Psoas muscle (tissue), 8 donors: ENCODE data around the gene HECTD1. TPM values are rescaled to one million over a fixed set of nuclear protein-coding genes. Genes with fewer than 3 reads are reported as not detected.
A peak's percentile ranks its signal among the peaks of the same experiment; 100 is the strongest.
"Not testable (repeated sequence)": the region's sequence is repeated elsewhere in the genome, so short reads cannot be mapped to it uniquely, and the experiment has no call there.

Experiments used
- ATAC-seq, 4 donors: fragments of 200-7000 bp; cut with Tn5 transposase; one replicate each; pipeline ENCODE4 v1.9.1; 2020; ENCODE audit warnings: moderate library complexity in 3 of 4, mild to moderate bottlenecking in 2 of 4
- DNase-seq, 2 donors: peaks; one replicate each; pipeline ENCODE4 v3.0.0-alpha.2; 2020
- H3K27ac ChIP-seq: fragments of 200-600 bp; one replicate; pipeline ENCODE4 v1.8.0; 2022
- H3K27me3 ChIP-seq, 3 donors: fragments of 200-600 bp in 1 of 3; one replicate each; pipeline versions ENCODE4 v1.6.1 to v1.8.0; 2013 to 2022; ENCODE audit warnings: low read length in 2 of 3, mild to moderate bottlenecking in 2 of 3, moderate library complexity in 1 of 3; ENCODE audit not compliant: insufficient read depth in 3 of 3
- H3K36me3 ChIP-seq, 2 donors: fragments of 200-600 bp in 1 of 2; one replicate each; pipeline versions ENCODE4 v1.6.1 to v1.8.0; 2013 to 2022; ENCODE audit warnings: low read depth in 1 of 2, mild to moderate bottlenecking in 1 of 2, moderate library complexity in 1 of 2; ENCODE audit not compliant: insufficient read depth in 1 of 2
- H3K4me1 ChIP-seq: fragments of 200-600 bp; one replicate; pipeline ENCODE4 v1.8.0; 2022
- H3K4me3 ChIP-seq: fragments of 200-600 bp; one replicate; pipeline ENCODE4 v1.8.0; 2022; ENCODE audit warnings: mild to moderate bottlenecking
- H3K9me3 ChIP-seq: fragments of 200-600 bp; one replicate; pipeline ENCODE4 v1.8.0; 2022
- WGBS, 3 donors: extraction: QIAGEN DNeasy Blood & Tissue Kit; methylation state at CpG; one replicate each; pipeline versions ENCODE4 v1.1.6 to v1.1.7; 2013; 5-methylcytosine and 5-hydroxymethylcytosine counted together
- intact Hi-C, 2 donors: fragments of 100-400 bp; cut with DNase I; formaldehyde crosslinking; loops; one replicate each; pipeline versions ENCODE4 v1.11.0 to v1.14.2; 2022
- polyA plus RNA-seq, 3 donors: library from polyadenylated mRNA; stranded (reverse); fragments of 200-250 nt; gene quantifications; one replicate each; pipeline ENCODE4 v1.2.3, GENCODE V29; 2013
- total RNA-seq, 4 donors: library from RNA; stranded (reverse); fragmentation: NEBNext Ultra II Directional in 2 of 4; extraction: Animal tissue kit (Norgen Biotek cat#: 25700) in 2 of 4; gene quantifications; one replicate each; pipeline versions ENCODE4 v1.2.1 to v1.2.4, GENCODE V29; 2021 to 2023
- TF ChIP-seq, protein P1 (sequence below): fragments of 200-600 bp; IDR thresholded peaks from one replicate; pipeline ENCODE4 v1.8.0; 2022; ENCODE audit warnings: antibody characterized with exemption
- donor health status: healthy with polysubstance abuse.
- donor health status: DM: no; HTN: no; CAD: no; lungs with moderate emphysema.
- donor health status: Bipolar disorder and iron deficiency.
- donor health status: healthy.
- donor health status: DM: yes; HTN: yes; CAD: no.
- donor health status: DM: no; HTN: no; CAD: no.
- donor health status: DM: no; HTN: no; CAD: no.
- donor health status: DM: yes; HTN: yes; CAD: no.

HECTD1 gene
- total and polyA plus RNA-seq, 7 donors = 151 to 405 (median 217) TPM

DNA sequence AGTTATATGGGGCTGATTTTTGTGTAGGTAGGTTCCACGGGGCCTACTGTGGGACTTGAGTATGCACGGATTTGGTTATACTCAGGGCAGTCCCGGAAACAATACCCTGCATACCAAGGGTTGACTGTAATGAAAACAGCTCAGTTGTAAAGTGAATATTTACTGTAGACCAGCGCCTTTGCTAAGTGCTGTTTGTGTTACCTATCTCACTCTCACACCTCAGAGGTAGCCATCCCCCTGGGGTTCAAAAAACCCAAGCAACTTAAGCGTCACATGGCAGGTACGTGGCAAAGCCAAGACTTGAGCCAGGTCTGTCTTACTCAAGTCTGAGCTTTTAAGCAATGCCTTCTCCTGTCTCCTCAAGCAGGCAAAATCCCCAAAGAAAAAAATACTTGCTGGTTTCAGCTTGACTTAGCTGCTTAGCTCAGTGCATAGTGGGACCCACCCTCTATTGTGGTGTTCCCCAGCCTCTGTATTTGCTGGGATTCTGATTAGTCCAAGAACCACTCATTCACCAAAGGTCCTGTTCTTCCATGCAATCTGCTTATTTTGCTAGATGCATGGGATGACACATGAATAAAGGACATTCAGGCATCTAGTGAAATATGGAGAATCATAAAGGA, 147.2 kb downstream of the HECTD1 start:
- Histone ChIP-seq H3K4me3 (no peak overlapping the region), H3K27ac (peak overlapping the region; percentile 83), H3K9me3 (no peaks in the 10 kb centered on the region), H3K36me3 (no peaks in the 10 kb centered on the region), H3K27me3 (no peaks in the 10 kb centered on the region), H3K4me1 (peaks cover 50% of the 10 kb centered on the region)
- 84 to 89% (median 86%) methylated on average over 6 of the region's 6 CpGs for WGBS, 3 donors
- TF ChIP-seq, protein P1, sequence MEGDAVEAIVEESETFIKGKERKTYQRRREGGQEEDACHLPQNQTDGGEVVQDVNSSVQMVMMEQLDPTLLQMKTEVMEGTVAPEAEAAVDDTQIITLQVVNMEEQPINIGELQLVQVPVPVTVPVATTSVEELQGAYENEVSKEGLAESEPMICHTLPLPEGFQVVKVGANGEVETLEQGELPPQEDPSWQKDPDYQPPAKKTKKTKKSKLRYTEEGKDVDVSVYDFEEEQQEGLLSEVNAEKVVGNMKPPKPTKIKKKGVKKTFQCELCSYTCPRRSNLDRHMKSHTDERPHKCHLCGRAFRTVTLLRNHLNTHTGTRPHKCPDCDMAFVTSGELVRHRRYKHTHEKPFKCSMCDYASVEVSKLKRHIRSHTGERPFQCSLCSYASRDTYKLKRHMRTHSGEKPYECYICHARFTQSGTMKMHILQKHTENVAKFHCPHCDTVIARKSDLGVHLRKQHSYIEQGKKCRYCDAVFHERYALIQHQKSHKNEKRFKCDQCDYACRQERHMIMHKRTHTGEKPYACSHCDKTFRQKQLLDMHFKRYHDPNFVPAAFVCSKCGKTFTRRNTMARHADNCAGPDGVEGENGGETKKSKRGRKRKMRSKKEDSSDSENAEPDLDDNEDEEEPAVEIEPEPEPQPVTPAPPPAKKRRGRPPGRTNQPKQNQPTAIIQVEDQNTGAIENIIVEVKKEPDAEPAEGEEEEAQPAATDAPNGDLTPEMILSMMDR = no peak
- DNase-seq (no peak), ATAC-seq (peak in 1 of 4 donors; percentile 17)
- intact Hi-C loops = no loop called here

DNA sequence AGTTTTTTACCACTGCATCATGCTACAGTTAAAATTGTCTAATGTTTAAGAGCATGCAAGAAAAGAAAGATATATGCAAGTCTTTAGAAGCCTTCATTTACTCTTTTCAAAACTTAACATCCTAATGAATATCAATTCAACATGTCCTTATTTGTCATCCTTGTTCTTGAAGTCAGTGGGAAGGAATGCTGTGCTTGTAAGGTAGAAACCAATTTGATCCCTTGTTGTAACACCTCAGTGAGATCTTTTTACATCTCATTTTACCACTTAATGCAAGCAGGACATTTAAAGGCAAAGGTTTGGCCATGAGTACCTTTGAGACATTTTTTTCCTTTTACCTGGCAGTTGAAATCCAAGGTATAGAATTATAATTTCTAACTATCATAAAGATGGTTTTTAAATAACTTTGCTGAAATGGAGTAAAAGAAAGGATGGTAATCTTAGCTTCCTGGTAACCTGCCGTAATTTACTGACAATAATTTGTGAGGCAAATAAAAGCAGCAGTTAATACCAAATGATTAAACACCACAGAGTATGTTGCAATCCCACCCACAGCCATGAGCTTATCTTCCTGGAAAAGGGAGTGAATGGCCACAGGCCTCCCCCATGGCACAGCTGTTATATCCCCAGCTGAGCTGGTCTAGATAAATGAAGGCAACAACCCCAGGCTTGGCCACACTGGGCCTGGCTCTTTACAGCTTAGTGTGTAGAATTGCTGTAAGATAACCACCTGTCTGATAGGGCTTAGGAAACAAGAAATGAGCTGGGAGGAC, 148.3 kb downstream of the HECTD1 start:
- no peak overlapping the region for H3K4me3 ChIP-seq
- TF ChIP-seq, protein P1 = no peak
- H3K27ac ChIP-seq = peak overlapping the region; percentile 83
- H3K9me3 ChIP-seq = no peaks in the 10 kb centered on the region
- DNase-seq = peak; percentile 51 to 67
- peak; percentile 84 to 94 (median 92) for ATAC-seq
- no peaks in the 10 kb centered on the region for H3K36me3 ChIP-seq
- no peaks in the 10 kb centered on the region for H3K27me3 ChIP-seq
- intact Hi-C loops = loop anchor here in 1 of 2 donors (2.0 kb wide), 1 partner anchor 33 kb away; the partner anchor contains the start of gene STRN3
- WGBS, 3 donors = 22 to 47% (median 23%) methylated on average over 1 of the region's 1 CpG
- peaks cover 54% of the 10 kb centered on the region for H3K4me1 ChIP-seq

DNA sequence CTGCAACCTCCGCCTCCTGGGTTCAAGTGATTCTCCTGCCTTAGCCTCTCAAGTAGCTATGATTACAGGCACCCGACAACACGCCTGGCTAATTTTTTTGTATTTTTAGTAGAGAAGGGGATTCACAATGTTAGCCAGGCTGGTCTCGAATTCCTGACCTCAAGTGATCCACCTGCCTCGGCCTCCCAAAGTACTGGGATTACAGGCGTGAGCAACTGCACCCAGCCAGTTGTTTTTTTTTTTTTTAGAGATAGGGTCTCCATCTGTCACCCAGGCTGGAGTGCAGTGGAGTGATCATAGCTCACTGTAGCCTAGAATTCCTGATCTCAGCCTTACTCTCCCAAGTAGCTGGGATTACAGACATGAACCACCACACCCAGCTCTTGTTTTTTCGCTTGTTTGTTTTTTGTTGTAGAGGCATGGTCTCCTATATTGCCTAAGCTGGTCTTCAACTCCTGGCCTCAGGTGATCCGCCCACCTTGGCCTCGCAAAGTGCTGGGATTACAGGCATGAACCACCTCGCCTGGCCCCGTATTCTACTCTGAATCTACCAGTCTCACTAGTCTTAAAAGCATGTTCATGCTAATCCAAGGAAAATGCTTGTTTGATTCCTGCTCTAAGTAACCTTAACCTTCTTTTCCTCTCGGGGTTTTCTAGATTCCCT, 149.8 kb downstream of the HECTD1 start:
- Histone ChIP-seq H3K27ac (peak overlapping the region; percentile 83), H3K36me3 (no peaks in the 10 kb centered on the region), H3K9me3 (no peaks in the 10 kb centered on the region), H3K27me3 (no peaks in the 10 kb centered on the region), H3K4me3 (no peak overlapping the region), H3K4me1 (peaks cover 63% of the 10 kb centered on the region)
- intact Hi-C loops = loop anchor here in 1 of 2 donors (2.0 kb wide), 1 partner anchor 31 kb away; the partner anchor contains the start of gene STRN3
- TF ChIP-seq, protein P1 = no peak
- ATAC-seq (no peak), DNase-seq (no peak)
- 77 to 85% (median 81%) methylated on average over 12 of the region's 12 CpGs for WGBS, 3 donors

DNA sequence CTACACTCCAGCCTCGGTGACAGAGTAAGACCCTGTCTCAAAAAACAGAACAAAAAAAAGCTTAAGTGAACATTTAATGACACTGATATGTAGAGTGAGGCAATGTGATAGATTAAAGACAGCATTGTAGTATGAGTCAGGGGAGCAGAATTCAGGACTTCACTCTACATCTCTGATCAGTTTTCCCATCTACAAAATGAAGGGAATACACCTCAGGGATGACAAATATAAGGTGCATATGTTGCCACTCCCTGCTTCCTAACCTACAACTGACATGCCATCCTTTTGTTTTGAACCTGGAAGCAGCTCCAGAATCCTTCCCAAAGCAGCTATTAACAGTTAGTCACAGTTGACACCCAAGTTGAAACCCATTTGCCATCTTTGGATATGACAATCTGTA, 150.6 kb downstream of the HECTD1 start:
- ATAC-seq = no peak
- intact Hi-C loops = no loop called here
- H3K4me3 ChIP-seq = no peak overlapping the region
- no peaks in the 10 kb centered on the region for H3K9me3 ChIP-seq
- WGBS, 3 donors = 81 to 94% (median 90%) methylated on average over 1 of the region's 1 CpG
- TF ChIP-seq, protein P1 = no peak
- DNase-seq = no peak
- H3K4me1 ChIP-seq = peaks cover 63% of the 10 kb centered on the region
- peak overlapping the region; percentile 83 for H3K27ac ChIP-seq
- no peaks in the 10 kb centered on the region for H3K36me3 ChIP-seq
- no peaks in the 10 kb centered on the region for H3K27me3 ChIP-seq

DNA sequence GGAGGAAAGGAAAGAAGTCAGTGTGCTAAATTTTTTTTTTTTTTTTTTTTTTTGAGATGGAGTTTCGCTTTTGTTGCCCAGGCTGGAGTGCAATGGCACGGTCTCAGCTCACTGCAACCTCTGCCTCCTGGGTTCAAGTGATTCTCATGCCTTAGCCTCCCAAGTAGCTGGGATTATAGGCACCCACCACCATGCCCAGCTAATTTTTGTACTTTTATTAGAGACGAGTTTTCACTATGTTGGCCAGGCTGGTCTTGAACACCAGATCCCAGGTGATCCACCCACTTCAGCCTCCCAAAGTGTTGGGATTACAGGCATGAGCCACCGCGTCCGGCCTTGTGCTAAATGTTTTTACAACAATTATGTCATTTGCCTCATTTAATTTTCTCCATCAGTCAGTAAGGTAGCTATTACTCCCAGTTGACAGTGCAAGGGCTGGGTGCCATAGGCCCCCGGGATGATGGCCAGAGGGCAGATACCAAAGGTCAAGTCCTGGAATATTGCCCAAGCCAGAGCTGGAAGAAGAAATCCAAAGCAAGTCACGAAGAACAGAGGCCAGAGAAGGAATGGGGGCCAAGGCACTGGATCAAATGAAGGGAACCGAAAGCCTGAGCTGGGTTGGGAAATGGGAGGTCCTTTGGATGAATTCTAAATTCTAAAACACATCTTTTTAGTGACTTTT, 154.5 kb downstream of the HECTD1 start:
- H3K4me3 ChIP-seq, H3K27me3 ChIP-seq, H3K36me3 ChIP-seq, H3K9me3 ChIP-seq, intact Hi-C loops: not testable (repeated sequence)
- 32 to 54% (median 32%) methylated on average over 9 of the region's 9 CpGs for WGBS, 3 donors
- ATAC-seq (peak; percentile 54 to 91 (median 86)), DNase-seq (peak; percentile 77 to 88)
- Histone ChIP-seq H3K27ac (peak overlapping the region; percentile 81), H3K4me1 (peaks cover 27% of the 10 kb centered on the region)
